Ammon's horn (tissue), 1 donor: ENCODE measurements around the gene JAM3.

Source experiments
- DNase-seq: peaks from one replicate; pipeline ENCODE4 v3.0.0-alpha.2; 2016; ENCODE audit warnings: low spot score

JAM3 gene

DNA sequence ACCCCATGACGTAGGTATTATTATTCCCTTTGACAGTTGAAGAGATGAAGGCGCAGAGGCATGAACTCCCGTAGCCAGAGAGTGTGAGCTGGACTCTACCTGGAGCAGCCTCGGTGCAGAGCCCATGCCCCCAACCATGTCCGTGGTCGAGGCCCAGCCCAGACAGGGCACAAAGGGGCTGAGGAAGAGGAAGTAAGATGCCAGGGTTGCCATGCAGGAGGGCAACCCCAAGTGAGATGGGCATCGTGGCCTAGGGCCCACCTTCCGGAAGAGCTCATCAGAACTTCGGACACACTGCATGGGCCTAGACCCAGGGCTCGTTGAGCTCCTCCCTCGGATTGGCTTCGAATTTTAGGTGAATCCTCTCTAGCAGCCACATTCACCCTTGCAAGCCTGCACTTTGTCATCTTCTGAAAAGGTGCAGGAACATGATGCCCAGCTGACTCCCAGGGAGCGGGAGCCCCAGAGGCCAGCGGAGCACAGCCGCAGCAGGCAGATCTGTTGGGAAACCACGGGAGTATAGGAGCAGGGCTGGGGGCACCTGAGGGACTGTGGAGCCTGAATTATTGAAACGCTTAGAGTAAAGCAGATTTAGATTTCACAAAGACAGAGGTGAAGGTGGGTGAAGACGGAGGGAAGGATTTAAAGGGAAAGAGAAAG lies 29.0 kb upstream of the JAM3 start:
- DNase-seq = no peak

- DNase-seq = no peak
Measured at GRCh38 chr11:134040386-134041302, 28.2 kb upstream of the JAM3 start.

DNA sequence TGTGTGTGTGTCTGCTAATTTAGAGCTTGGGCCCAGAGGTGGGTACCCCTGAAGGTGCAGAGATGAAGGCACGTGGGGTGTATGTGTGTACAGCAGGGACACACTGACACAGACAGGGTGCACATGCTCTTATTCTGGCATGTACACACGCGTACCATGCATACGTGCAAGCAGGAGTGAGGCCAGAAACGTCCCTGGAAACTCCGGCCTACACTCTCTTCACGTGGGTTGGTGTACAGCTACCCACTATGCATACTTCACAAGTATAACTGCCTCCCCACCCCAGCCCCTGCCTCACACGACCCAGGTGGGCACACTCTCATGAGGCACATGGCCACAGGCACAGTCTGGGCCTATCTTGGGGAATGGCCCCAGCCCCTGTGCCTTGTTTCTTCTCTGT lies 27.5 kb upstream of the JAM3 start:
- no peak for DNase-seq

GRCh38 chr11:134041791-134042696 lies 26.8 kb upstream of the JAM3 start:
- no peak for DNase-seq

DNA sequence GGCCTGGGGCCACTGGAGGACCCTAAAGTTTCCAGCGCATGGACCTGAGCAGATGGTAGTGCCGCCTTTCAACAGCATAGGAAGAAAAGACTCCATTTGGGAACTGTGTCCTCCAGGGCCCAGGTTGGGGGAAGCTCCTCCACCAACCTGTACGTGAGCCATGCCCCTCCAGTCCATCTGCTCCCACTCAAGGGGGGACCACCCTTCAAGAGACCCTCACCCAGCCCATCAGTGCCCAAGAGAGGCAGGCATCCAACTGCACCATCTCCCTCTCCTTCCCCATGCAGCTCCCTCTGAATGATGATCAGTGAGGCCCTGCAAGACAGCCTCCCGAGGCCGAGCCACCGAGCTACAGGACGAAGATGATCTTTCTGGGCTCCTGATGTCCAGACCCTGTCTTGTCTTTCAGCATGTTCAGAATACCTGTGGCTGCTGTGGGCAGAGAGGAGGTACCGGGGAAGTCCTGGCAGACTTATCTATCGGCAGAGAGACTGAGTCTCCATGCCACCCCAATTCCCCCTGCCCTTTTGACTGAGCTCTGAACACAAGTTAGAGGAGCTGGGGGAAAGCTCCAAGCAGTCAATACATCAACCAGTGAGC lies 25.0 kb upstream of the JAM3 start:
- no peak for DNase-seq

- no peak for DNase-seq
Measured at GRCh38 chr11:134044514-134045284, 24.2 kb upstream of the JAM3 start.

DNA sequence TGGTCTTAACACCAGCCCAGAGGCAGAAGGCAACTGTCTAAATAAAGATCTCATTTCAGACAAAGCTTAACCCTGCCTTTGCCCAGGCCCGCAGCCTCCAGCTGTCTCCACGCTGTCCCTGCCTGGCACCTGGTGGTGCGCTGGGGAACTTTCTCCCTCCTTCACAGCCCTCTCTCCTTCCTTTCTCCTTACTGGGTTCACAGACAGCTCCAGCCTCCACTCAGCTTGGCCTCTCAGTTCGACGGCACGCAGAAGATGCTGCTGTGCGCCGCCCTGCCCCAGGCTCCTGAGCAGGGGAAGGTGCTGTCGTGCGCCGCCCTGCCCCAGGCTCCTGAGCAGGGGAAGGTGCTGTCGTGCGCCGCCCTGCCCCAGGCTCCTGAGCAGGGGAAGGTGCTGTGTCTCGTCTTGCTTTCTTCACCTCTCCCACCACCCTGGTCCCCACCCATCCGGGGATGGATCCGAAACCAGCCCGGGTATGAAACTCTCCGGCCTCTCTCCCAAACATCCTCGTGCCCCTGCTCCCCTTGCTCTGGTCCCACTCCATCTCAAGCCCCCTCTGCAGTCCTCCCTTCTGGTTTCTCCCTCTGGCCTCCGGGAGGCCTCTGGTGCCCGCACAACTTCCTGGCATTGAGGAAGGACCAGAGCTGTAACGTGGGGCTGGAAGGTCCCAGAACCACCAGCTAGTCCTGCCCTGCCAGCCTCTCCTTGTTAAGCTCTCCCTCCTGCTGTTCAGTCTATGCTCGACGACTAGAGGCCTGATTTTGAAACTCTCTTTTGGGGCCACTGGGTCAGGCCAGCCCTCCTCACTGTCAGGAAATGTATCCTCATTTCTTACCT lies 22.9 kb upstream of the JAM3 start:
- DNase-seq = no peak

DNA sequence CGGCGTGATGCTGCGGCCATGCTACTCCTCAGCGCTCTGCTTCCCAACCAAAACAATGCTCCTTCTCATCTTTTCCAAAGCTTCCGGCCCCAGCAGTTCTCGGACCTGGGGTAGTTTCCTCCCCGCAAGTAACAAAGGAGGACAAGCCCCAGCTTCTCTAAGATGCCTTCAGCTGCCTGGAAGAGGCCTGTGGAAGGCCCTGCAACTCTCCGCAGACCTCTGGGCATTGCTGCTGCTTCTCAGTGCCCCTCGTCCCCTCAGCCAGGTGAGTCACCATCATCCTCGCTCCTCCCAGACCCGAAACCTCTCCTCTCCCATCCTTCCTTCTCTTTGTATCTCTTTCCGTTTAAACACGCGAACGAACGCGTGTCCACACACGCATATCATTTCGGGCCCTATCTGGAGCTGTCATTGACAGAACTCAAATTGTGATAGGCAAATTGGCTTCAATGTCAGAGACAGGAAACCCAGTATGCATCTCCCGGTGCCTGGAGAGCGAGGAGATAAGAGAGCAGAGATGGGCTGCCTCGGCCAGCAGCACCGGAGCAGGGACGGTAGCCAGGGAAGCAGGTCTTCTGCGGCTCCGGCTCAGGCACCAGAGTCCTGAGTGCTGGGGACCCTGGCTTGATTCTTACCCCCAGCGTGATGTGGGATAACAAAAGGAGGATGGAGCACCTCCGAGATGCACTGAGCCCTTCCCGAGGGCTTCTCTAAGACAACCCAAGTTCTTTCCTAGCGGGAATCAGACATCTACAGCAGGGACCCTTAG lies 22.0 kb upstream of the JAM3 start:
- DNase-seq = no peak

- peak; percentile 48 for DNase-seq
Measured at GRCh38 chr11:134047586-134047999, 21.3 kb upstream of the JAM3 start.

GRCh38 chr11:134048028-134048427 lies 20.8 kb upstream of the JAM3 start:
- no peak for DNase-seq

DNA sequence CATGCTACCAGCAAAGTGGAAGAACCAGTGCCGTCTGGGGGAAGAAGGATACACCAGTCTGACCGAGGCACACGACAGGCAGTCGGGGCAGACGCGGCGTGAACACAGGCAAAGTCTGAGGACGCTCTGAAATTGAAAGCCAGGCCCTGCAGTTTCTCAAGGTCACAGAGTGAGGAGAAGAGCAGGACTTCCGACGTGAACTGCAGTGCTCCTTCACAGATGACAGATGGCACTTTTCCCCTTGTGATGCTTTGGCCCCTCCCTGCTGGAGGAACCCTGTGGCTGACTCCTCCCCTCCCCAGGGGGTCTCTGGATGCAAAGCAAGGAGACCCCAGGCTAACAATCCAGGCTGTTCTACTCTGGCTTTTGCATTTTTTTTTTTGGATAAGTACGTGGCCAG lies 19.6 kb upstream of the JAM3 start:
- no peak for DNase-seq

DNA sequence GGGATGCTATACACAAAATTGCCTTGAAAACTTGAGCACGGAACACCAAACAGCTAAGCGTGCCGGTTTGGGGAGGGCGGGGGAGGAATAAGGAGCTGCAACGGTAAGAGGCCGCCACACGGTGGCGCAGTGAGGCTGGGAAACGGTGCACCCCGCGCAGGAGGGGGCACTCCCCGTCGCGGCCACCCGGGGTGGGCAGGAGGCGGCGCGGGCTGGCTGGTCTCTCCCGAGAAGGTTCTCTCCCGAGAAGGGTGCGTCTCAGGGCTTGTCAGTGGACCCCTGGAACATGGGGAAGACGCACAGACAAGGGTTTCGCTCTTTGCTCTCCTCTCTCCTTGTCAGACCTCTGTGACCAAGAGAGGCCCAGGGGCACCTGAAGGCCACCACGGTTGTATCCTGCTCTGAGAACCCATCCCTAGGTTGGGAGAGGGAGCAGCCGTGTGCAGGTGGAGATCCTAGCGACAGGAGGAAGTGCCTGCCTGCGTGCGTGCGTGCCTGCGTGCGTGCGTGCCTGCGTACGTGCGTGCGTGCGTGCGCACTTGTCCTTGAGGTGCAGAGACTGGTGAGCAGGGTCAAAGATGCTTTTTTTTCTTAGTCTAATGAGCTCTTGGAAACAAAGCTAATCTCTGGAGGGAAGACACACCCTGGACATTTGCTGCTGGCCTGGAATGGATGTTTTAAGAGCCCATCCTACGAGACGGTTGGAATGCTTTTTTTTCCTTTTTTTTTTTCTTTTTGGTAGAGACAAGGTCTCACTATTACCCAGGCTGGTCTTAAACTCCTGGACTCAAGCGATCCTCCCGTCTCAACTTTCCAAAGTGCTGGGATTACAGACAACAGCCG lies 18.1 kb upstream of the JAM3 start:
- DNase-seq = peak; percentile 88

- no peak for DNase-seq
Measured at GRCh38 chr11:134052395-134052987, 16.4 kb upstream of the JAM3 start.

GRCh38 chr11:134052988-134053945 lies 15.6 kb upstream of the JAM3 start:
- no peak for DNase-seq

GRCh38 chr11:134055029-134055428 lies 13.8 kb upstream of the JAM3 start:
- no peak for DNase-seq

DNA sequence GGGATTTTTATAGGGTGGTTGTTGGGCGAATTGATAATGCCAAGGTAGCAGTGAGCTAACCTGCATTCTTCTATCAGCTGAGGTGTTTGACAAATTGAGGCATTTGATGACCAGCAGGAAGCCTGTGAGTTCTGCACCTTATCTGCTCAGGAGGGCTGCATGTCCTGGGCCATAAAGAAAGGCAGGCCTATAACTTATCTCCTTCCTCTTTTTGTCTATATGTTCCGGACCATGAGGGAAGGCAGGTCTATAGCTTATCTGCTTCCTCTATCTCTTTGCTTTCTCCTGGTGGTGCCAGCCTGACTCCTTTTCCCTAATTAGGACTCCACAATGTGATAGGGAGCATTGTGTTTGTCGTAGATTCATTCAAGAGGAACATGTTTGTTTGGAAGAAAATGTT lies 8.6 kb upstream of the JAM3 start:
- DNase-seq = no peak
